Fibroblast of lung (primary cell): ENCODE measurements around the gene NF1.

Experiments
- EZH2 ChIP-seq: IDR thresholded peaks from 2 replicates; pipeline ENCODE4 v1.5.1; 2012; ENCODE audit warnings: low read length, control low read depth, mild to moderate bottlenecking; ENCODE audit errors: missing control alignments
- TF ChIP-seq, protein P1 (sequence below), 2 donors: IDR thresholded peaks in 1 of 2; conservative IDR thresholded peaks in 1 of 2; 1 replicate in 1 of 2; 2 replicates in 1 of 2; pipeline ENCODE4 v1.5.1; 2011 to 2012; ENCODE audit warnings: low read length in 2 of 2, control low read depth in 1 of 2, inconsistent platforms in 1 of 2, low read depth in 1 of 2, mild to moderate bottlenecking in 1 of 2

DNA sequence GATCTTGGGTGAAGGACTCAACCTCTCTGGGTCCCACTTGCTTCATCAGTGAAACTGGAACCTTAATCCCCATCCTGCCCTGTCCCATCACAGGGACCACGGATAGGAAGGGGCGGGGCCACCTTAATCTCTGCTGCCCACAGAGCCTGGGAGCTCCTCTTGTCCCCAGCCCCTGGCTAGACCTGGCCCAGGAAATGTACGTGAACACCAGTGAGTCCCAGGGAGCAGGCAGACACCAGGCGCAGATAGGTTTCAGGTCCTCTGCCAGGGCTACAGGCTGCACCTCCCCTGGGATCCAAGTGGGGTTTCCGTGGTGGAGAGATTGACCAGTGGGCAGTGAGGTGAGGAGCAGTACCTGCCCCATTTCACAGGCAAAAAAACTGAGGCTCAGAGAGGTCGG is 317.7 kb downstream of the NF1 start:
- TF ChIP-seq, protein P1, sequence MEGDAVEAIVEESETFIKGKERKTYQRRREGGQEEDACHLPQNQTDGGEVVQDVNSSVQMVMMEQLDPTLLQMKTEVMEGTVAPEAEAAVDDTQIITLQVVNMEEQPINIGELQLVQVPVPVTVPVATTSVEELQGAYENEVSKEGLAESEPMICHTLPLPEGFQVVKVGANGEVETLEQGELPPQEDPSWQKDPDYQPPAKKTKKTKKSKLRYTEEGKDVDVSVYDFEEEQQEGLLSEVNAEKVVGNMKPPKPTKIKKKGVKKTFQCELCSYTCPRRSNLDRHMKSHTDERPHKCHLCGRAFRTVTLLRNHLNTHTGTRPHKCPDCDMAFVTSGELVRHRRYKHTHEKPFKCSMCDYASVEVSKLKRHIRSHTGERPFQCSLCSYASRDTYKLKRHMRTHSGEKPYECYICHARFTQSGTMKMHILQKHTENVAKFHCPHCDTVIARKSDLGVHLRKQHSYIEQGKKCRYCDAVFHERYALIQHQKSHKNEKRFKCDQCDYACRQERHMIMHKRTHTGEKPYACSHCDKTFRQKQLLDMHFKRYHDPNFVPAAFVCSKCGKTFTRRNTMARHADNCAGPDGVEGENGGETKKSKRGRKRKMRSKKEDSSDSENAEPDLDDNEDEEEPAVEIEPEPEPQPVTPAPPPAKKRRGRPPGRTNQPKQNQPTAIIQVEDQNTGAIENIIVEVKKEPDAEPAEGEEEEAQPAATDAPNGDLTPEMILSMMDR (conservative IDR thresholded peaks at IDR 0.05 in 1 of 2, IDR thresholded peaks at IDR 0.05 in 1 of 2; ENCODE audit: low read depth in 1 of 2, low read length in 2 of 2) = no peak
- no peak for TF ChIP-seq EZH2
